Esophagus squamous epithelium (tissue), 4 donors: ENCODE results near the gene DEDD.

Experiments used
- POLR2A ChIP-seq, 4 donors: fragments of 450-650 bp; IDR thresholded peaks; one replicate each; pipeline ENCODE4 v1.6.1; 2017; ENCODE audit warnings: antibody characterized with exemption in 4 of 4, mild to moderate bottlenecking in 4 of 4, moderate library complexity in 3 of 4
- TF ChIP-seq, protein P1 (sequence below), 6 experiments: fragments of 450-650 bp in 4 of 6; fragments of 200-600 bp in 2 of 6; sonication (generic) in 2 of 6; IDR thresholded peaks; one replicate each; pipeline ENCODE4 v1.5.1; 2016 to 2019; ENCODE audit warnings: antibody characterized with exemption in 6 of 6, mild to moderate bottlenecking in 4 of 6, moderate library complexity in 4 of 6

DNA sequence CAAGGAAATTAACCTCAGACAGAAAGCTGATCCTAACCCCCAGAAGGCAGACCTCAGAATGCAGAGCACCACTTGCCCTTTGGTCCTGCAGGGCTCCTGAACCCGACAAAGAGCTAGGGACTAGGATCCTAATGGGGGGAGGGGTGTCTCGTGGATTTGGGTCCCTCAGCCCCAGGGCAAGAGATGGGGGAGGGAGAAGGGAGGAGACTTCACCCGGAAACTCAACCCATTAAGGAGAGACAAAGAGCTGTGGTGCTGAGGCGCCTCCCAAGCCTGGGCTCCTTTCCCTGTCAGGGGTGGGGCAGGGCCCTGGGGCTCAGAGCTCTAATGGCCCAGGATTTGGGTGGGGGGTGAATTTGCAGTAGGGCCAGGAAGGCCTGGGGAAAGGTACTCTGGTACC, 46.0 kb downstream of the DEDD start:
- TF ChIP-seq, protein P1, sequence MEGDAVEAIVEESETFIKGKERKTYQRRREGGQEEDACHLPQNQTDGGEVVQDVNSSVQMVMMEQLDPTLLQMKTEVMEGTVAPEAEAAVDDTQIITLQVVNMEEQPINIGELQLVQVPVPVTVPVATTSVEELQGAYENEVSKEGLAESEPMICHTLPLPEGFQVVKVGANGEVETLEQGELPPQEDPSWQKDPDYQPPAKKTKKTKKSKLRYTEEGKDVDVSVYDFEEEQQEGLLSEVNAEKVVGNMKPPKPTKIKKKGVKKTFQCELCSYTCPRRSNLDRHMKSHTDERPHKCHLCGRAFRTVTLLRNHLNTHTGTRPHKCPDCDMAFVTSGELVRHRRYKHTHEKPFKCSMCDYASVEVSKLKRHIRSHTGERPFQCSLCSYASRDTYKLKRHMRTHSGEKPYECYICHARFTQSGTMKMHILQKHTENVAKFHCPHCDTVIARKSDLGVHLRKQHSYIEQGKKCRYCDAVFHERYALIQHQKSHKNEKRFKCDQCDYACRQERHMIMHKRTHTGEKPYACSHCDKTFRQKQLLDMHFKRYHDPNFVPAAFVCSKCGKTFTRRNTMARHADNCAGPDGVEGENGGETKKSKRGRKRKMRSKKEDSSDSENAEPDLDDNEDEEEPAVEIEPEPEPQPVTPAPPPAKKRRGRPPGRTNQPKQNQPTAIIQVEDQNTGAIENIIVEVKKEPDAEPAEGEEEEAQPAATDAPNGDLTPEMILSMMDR (IDR thresholded peaks at IDR 0.05) = no peak
- peak in 1 of 4 donors; percentile 43 for TF ChIP-seq POLR2A (IDR thresholded peaks at IDR 0.05)
